ENCODE results near the gene SLC38A1.

DNA sequence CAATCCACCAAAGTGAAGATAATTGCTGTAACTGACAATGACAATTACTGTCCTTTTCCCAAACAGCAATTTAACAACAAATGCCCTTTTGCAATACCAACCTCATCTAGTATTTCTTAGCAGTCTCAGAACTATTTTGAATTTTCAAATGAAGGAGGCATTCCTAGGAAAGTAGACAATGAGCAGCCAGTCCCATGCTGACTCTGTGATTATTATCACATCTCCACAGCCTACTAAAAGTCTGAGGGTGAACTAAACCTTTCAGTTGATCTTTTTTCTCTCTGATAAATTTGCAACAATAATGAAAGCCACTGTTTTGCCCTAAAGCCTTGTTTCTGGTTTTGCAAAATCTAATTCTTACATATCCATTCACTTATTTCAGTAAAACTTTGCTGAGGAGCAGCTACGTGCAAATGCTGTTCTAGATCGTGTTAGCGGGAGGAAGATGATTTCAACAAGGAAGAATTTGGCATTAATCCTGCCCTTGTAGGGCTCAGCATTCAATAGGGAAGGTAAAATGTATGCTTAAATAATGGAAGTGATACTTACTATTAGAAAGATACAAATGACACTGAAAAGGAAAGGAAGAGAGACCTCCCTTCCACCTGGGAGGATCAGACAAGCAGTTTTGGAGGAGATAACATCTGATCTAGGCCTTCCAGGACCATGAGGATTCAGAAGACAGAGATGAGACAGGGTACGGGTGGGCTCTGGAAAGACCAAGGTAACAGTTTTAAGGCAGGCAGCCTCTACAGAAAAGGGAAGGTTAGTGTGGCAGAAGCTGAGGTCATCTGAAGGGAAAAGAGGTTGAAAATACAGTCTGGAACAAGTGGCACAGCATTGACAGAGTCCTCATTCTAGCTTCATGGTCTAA, 47.4 kb downstream of the SLC38A1 start:
- TF ChIP-seq EP300 (IDR thresholded peaks at IDR 0.05), result no peak
- TF ChIP-seq, protein P1, sequence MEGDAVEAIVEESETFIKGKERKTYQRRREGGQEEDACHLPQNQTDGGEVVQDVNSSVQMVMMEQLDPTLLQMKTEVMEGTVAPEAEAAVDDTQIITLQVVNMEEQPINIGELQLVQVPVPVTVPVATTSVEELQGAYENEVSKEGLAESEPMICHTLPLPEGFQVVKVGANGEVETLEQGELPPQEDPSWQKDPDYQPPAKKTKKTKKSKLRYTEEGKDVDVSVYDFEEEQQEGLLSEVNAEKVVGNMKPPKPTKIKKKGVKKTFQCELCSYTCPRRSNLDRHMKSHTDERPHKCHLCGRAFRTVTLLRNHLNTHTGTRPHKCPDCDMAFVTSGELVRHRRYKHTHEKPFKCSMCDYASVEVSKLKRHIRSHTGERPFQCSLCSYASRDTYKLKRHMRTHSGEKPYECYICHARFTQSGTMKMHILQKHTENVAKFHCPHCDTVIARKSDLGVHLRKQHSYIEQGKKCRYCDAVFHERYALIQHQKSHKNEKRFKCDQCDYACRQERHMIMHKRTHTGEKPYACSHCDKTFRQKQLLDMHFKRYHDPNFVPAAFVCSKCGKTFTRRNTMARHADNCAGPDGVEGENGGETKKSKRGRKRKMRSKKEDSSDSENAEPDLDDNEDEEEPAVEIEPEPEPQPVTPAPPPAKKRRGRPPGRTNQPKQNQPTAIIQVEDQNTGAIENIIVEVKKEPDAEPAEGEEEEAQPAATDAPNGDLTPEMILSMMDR (IDR thresholded peaks at IDR 0.05), result no peak

All from upper lobe of left lung (tissue), 4 donors.